Esophagus muscularis mucosa (tissue), 4 donors: ENCODE measurements around the gene KCNRG. TPM values are rescaled to one million over a fixed set of nuclear protein-coding genes. Genes with fewer than 3 reads are reported as not detected.

ENCODE experiments used
- DNase-seq: peaks from one replicate; pipeline ENCODE4 v3.0.0-alpha.2; 2017; ENCODE audit errors: extremely low spot score
- H3K27ac ChIP-seq, 4 donors: fragments of 200-600 bp; sonication (generic); replicated peaks in 1 of 4; 1 replicate in 3 of 4; 2 replicates in 1 of 4; pipeline ENCODE4 v1.5.1; 2016 to 2019; ENCODE audit warnings: mild to moderate bottlenecking in 1 of 4
- H3K27me3 ChIP-seq, 4 donors: fragments of 200-600 bp; sonication (generic); one replicate each; pipeline versions ENCODE4 v1.5.1 to v1.6.0; 2016 to 2019
- H3K36me3 ChIP-seq, 4 donors: fragments of 200-600 bp; sonication (generic); one replicate each; pipeline ENCODE4 v1.5.1; 2016 to 2019
- H3K4me1 ChIP-seq, 4 donors: fragments of 200-600 bp; sonication (generic); one replicate each; pipeline ENCODE4 v1.5.1; 2016 to 2019
- H3K4me3 ChIP-seq, 4 donors: fragments of 200-600 bp; sonication (generic); 1 replicate in 2 of 4; 2 replicates in 2 of 4; pipeline ENCODE4 v1.5.1; 2016 to 2019; ENCODE audit warnings: mild to moderate bottlenecking in 4 of 4, moderate library complexity in 1 of 4
- H3K9me3 ChIP-seq, 4 donors: fragments of 200-600 bp; sonication (generic); 1 replicate in 3 of 4; 2 replicates in 1 of 4; pipeline ENCODE4 v1.5.1; 2016 to 2019
- EP300 ChIP-seq: sonication (generic); formaldehyde crosslinking; IDR thresholded peaks from one replicate; pipeline ENCODE4 v1.6.1; 2017; ENCODE audit warnings: antibody characterized with exemption
- POLR2A ChIP-seq: fragments of 450-650 bp; IDR thresholded peaks from one replicate; pipeline ENCODE4 v1.6.1; 2017; ENCODE audit warnings: antibody characterized with exemption, moderate library complexity, mild to moderate bottlenecking, low read depth
- POLR2AphosphoS5 ChIP-seq, 2 donors: sonication (generic); formaldehyde crosslinking; IDR thresholded peaks; one replicate each; pipeline ENCODE4 v1.6.1; 2017; ENCODE audit warnings: antibody characterized with exemption in 2 of 2
- WGBS: methylation state at CpG from one replicate; pipeline ENCODE4 v1.1.5; 2018; 5-methylcytosine and 5-hydroxymethylcytosine counted together
- intact Hi-C: fragments of 100-400 bp; cut with DNase I; formaldehyde crosslinking; loops from one replicate; pipeline ENCODE4 v1.15.1; 2023
- total RNA-seq, 4 donors: library from RNA; depleted of rRNA; stranded (reverse); fragments of >200 nt; gene quantifications; one replicate each; pipeline versions ENCODE4 v1.1.0 to v1.2.1, GENCODE V29; 2016
- TF ChIP-seq, protein P1 (sequence below), 3 experiments: fragments of 200-600 bp in 2 of 3; fragments of 450-650 bp in 1 of 3; sonication (generic) in 2 of 3; IDR thresholded peaks; one replicate each; pipeline ENCODE4 v1.5.1; 2017 to 2019; ENCODE audit warnings: antibody characterized with exemption in 3 of 3, mild to moderate bottlenecking in 2 of 3, moderate library complexity in 1 of 3

The KCNRG gene
- total RNA-seq, 4 donors from 2014 or later = 2.7 to 5.4 (median 2.9) TPM

DNA sequence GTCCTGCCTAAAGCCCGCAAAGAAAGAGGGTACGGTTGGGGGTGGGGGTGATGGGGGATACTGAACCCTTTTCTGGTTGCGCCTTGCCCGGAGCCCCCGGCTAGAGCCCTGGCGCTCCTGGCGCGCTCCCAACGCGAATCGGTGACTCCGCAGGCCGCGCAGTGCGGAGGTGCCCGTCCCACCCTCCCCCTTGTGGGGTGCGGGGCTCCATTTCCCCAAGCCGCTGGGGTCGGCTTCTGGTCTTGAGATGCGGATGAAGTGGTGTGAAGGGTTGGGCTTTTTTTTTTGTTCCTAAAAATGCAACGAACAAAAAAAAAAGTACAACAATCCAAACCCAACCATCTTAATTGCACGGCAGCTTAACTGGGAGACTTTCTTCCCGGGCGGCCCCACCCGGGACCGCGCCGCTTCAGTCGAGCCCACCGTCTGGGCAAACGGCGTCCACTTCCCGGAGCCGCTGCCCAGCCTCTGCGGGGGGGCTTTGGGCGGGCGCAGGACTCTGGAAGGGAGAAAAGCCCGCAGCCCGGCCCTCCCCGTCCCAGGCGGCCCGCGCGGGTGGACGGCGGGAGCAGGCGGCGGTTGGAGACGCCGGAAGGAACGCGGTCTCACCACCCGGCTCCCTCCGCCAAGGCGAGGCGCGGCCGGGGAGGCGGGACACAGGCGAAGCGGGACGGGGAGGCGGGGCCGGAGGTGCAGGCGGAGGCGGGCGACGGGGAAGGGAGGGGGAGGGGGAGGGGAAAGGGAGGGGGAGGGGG lies 18.9 kb upstream of the KCNRG start:
- H3K4me3 ChIP-seq = peak overlapping the region; percentile 86 to 96 (median 94)
- peaks cover 40 to 45% (median 43%) of the 10 kb centered on the region in 4 donors for H3K4me1 ChIP-seq
- no peaks in the 10 kb centered on the region for H3K27me3 ChIP-seq
- under 1% methylated on average over 30 of the region's 68 CpGs for WGBS
- peaks cover 0 to 31% (median 8%) of the 10 kb centered on the region in 4 donors for H3K36me3 ChIP-seq
- TF ChIP-seq POLR2AphosphoS5 (IDR thresholded peaks at IDR 0.05) (peak; percentile 81 to 95), EP300 (no peak), POLR2A (peak; percentile 77)
- TF ChIP-seq, protein P1, sequence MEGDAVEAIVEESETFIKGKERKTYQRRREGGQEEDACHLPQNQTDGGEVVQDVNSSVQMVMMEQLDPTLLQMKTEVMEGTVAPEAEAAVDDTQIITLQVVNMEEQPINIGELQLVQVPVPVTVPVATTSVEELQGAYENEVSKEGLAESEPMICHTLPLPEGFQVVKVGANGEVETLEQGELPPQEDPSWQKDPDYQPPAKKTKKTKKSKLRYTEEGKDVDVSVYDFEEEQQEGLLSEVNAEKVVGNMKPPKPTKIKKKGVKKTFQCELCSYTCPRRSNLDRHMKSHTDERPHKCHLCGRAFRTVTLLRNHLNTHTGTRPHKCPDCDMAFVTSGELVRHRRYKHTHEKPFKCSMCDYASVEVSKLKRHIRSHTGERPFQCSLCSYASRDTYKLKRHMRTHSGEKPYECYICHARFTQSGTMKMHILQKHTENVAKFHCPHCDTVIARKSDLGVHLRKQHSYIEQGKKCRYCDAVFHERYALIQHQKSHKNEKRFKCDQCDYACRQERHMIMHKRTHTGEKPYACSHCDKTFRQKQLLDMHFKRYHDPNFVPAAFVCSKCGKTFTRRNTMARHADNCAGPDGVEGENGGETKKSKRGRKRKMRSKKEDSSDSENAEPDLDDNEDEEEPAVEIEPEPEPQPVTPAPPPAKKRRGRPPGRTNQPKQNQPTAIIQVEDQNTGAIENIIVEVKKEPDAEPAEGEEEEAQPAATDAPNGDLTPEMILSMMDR (IDR thresholded peaks at IDR 0.05) = peak in 1 of 3 experiments; percentile 6
- intact Hi-C loops = loop anchor here (2.0 to 5.0 kb wide), 2 partner anchors 128 to 916 kb away; no protein-coding TSS in a partner anchor
- no peaks in the 10 kb centered on the region for H3K9me3 ChIP-seq
- H3K27ac ChIP-seq = peak overlapping the region; percentile 99
- peak; percentile 95 for DNase-seq

DNA sequence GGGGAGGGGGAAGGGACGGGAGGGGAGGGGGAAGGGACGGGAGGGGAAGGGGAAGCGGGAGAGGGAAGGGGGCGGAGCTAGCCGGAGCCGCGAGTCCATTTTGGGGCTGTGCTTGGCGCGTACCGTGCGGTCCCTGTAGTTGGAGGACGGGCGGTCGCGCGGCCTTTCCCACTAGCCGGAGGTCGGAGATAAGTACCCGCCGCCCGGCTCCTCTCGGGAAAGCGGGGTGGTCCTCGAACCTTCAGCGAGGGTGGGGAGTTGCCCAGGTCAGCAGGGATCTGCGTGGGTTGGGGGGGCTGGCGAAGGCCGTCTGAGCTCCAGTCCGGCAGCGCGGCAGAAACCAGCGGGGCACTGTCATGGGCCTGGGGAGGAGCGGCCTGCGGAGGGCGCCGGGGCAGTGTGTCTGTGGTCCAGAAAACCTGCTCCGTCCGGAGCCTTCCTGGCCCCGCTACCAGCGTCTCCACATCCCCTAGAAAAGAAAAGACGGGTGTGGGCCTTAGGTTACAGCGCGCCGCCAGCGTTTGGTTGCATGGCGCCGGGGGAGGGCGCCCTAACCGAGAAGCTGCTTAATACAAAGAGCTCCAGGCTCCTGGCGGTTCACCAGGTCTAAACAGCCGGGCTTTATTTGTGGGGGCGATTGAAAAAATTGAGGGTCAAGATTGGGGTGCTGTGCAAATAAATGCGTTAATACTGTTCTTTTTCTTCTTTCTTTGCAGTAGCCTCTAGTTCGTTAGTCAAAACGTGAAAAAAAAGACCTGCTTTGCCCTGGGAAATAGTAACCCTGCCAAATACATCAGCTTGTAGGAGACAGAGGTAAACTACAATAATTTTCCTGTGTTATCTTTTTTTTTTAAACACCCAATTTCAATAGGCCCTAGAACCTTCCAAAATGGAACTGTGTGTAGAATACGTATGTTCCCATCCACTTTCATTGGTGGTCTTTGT lies 18.0 kb upstream of the KCNRG start, which contains the start of gene TRIM13:
Gene TRIM13, plus strand, starts transcription at position 92 of the 945 bp plus-strand sequence. CDS start 14,899 bp downstream, outside the sequence.
- TF ChIP-seq POLR2A (peak; percentile 68), EP300 (no peak), POLR2AphosphoS5 (IDR thresholded peaks at IDR 0.05) (peak; percentile 79 to 90)
- TF ChIP-seq, protein P1 (IDR thresholded peaks at IDR 0.05) = peak; percentile 70 to 82 (median 72)
- under 1% methylated on average over 40 of the region's 56 CpGs for WGBS
- peaks cover 45 to 54% (median 52%) of the 10 kb centered on the region in 4 donors for H3K4me1 ChIP-seq
- no peaks in the 10 kb centered on the region for H3K27me3 ChIP-seq
- DNase-seq = peak; percentile 97
- H3K9me3 ChIP-seq = no peaks in the 10 kb centered on the region
- H3K27ac ChIP-seq = peak within 1 kb of the TSS; percentile 99
- H3K4me3 ChIP-seq = peak within 1 kb of the TSS; percentile 86 to 96 (median 94)
- intact Hi-C loops = loop anchor here (2.0 to 5.0 kb wide), 2 partner anchors 128 to 915 kb away; no protein-coding TSS in a partner anchor
- H3K36me3 ChIP-seq = peaks cover 0 to 31% (median 8%) of the 10 kb centered on the region in 4 donors

DNA sequence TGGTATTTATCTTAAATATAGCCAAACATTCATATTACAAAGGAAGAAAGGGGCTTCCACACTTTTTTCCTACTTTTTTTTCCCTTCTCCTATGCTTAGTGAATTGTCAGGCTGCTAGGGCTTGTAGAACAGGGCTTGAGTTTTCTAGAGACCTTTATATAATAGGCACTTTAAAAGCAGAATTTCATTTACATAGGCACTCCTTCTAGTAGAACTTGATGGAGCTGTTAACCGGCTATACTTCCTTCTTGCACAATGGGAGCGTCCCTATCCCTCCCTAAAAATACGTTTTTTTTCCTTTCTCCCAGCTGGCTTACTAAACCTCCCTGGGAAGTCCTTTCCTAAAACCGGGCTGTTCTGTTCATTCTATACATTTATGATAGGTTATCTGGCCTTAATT lies 17.3 kb upstream of the KCNRG start:
- Histone ChIP-seq H3K36me3 (peaks cover 0 to 36% (median 8%) of the 10 kb centered on the region in 4 donors), H3K4me3 (peak overlapping the region; percentile 86 to 96 (median 94)), H3K27ac (peak overlapping the region; percentile 99), H3K9me3 (no peaks in the 10 kb centered on the region), H3K4me1 (peaks cover 52 to 61% (median 59%) of the 10 kb centered on the region in 4 donors), H3K27me3 (no peaks in the 10 kb centered on the region)
- intact Hi-C loops = loop anchor here (2.0 to 5.0 kb wide), 3 partner anchors 83 to 914 kb away; no protein-coding TSS in a partner anchor
- TF ChIP-seq POLR2A = no peak
- no peak for TF ChIP-seq EP300
- TF ChIP-seq, protein P1 (IDR thresholded peaks at IDR 0.05) = no peak
- no peak for TF ChIP-seq POLR2AphosphoS5 (IDR thresholded peaks at IDR 0.05)
- 4% methylated on average over 4 of the region's 4 CpGs for WGBS
- no peak for DNase-seq

DNA sequence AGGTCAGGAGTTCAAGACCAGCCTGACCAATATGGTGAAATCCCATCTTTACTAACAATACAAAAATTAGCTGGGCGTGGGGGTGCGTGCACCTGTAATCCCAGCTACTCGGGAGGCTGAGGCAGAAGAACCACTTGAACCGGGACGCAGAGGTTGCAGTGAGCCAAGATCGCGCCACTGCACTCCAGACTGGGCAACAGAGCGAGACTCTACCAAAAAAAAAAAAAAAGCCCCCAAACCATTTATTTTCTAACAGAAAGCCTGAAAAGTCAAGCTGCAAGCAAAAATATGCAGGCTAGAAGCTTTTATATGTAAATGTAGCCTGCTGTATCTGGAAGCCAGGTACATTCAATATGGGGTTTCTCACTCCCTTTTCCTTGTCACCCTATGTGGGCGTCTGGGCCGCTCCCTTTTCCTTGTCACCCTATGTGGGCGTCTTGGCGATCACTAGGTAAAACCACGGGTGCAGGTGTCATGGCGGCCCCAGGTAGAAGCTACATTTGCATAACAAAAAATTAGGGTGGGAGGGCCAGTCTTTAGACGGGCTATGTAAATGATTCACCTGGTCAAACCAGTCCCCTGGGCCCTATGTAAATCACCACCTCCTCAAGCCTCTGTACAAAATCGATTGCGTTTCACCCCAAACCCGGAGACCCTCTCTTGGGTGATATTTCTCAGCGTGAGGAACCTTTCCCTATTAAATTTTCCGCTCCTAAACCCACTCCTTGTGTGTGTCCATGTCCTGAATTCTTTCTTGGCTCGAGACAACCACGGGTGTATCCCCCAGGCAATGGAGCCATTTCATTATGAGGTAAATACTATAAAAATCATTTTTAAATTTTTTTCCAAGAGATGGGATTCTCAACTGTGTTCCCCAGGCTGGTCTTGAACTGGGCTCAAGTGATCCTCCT lies 16.3 kb upstream of the KCNRG start:
- H3K4me3 ChIP-seq = peak overlapping the region; percentile 86 to 96 (median 94)
- intact Hi-C loops = loop anchor here (2.0 to 5.0 kb wide), 2 partner anchors 82 to 913 kb away; no protein-coding TSS in a partner anchor
- H3K9me3 ChIP-seq = no peaks in the 10 kb centered on the region
- WGBS = 76% methylated on average over 22 of the region's 22 CpGs
- DNase-seq = no peak
- peaks cover 0 to 36% (median 8%) of the 10 kb centered on the region in 4 donors for H3K36me3 ChIP-seq
- H3K4me1 ChIP-seq = peaks cover 53 to 71% (median 67%) of the 10 kb centered on the region in 4 donors
- TF ChIP-seq POLR2A (no peak), POLR2AphosphoS5 (IDR thresholded peaks at IDR 0.05) (no peak), EP300 (no peak)
- TF ChIP-seq, protein P1 (IDR thresholded peaks at IDR 0.05) = no peak
- no peaks in the 10 kb centered on the region for H3K27me3 ChIP-seq
- H3K27ac ChIP-seq = peak overlapping the region; percentile 99
